Gastrocnemius medialis (tissue), 4 donors: ENCODE data around the gene SNRPB.

Experiments
- POLR2A ChIP-seq, 2 donors: fragments of 450-650 bp; IDR thresholded peaks; one replicate each; pipeline ENCODE4 v1.6.1; 2017; ENCODE audit warnings: antibody characterized with exemption in 2 of 2, mild to moderate bottlenecking in 2 of 2, moderate library complexity in 2 of 2
- TF ChIP-seq, protein P1 (sequence below), 5 experiments: fragments of 450-650 bp in 3 of 5; fragments of 200-600 bp in 2 of 5; sonication (generic) in 2 of 5; IDR thresholded peaks in 4 of 5; conservative IDR thresholded peaks in 1 of 5; 1 replicate in 4 of 5; 2 replicates in 1 of 5; pipeline ENCODE4 v1.5.1; 2016 to 2019; ENCODE audit warnings: antibody characterized with exemption in 5 of 5, mild to moderate bottlenecking in 3 of 5, moderate library complexity in 3 of 5

DNA sequence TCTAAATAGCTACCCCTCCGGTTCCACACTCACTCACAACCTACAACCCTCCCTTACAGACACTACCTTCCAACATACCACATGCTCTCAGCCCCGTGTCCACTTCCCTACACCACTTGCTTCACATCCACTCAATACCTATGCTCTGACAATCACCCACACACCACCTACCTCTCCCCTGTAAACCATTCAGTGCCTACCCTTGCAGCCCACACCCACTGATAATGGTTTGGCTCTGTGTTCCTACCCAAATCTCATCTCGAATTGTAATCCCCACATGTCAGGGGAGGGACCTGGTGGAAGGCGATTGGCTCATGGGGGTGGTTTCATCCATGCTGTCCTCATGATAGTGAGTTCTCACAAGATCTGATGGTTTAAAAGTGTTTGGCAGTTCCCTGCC, 48.0 kb upstream of the SNRPB start:
- TF ChIP-seq, protein P1, sequence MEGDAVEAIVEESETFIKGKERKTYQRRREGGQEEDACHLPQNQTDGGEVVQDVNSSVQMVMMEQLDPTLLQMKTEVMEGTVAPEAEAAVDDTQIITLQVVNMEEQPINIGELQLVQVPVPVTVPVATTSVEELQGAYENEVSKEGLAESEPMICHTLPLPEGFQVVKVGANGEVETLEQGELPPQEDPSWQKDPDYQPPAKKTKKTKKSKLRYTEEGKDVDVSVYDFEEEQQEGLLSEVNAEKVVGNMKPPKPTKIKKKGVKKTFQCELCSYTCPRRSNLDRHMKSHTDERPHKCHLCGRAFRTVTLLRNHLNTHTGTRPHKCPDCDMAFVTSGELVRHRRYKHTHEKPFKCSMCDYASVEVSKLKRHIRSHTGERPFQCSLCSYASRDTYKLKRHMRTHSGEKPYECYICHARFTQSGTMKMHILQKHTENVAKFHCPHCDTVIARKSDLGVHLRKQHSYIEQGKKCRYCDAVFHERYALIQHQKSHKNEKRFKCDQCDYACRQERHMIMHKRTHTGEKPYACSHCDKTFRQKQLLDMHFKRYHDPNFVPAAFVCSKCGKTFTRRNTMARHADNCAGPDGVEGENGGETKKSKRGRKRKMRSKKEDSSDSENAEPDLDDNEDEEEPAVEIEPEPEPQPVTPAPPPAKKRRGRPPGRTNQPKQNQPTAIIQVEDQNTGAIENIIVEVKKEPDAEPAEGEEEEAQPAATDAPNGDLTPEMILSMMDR (IDR thresholded peaks at IDR 0.05 in 4 of 5, conservative IDR thresholded peaks at IDR 0.05 in 1 of 5) = no peak
- no peak for TF ChIP-seq POLR2A (IDR thresholded peaks at IDR 0.05)
